SIG-M5 (cell line): ENCODE data around the gene HPS4.
A peak's percentile ranks its signal among the peaks of the same experiment; 100 is the strongest.
"Not testable (repeated sequence)": the region's sequence is repeated elsewhere in the genome, so short reads cannot be mapped to it uniquely, and the experiment has no call there.

Source experiments
- DNase-seq: peaks from one replicate; lab custom pipeline; 2025; lab: John Stamatoyannopoulos, UW

HPS4 gene

DNA sequence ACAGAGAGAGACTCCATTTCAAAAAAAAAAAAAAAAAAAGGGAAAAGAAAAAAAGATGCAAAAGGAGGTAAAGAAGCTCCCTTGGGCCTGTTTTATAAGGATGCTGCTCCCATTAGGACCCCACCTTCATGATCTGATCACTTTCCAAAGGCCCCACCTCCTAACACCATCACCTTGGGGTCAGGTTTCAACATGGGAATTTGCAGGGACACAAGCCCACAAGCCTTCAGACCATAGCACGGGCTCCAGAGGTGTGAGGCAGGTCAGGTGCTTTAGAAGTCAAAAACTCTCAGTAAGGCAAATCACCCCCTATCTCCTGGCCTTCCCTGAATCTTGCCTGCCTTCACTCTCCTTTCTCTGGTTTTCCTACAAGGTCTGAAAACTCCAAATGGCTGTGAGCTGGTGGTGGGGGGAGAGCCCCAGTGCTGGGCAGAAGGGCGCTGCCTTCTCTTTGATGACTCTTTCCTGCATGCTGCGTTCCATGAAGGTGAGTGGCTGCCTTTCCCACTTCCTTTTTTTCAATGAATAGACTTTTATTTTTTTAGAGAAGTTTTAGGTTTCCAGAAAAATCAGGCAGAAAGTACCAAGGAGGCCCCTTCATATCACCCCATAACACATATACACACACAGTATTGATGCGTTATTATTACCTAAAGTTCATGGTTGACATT, 41.4 kb downstream of the HPS4 start:
- no peak for DNase-seq

DNA sequence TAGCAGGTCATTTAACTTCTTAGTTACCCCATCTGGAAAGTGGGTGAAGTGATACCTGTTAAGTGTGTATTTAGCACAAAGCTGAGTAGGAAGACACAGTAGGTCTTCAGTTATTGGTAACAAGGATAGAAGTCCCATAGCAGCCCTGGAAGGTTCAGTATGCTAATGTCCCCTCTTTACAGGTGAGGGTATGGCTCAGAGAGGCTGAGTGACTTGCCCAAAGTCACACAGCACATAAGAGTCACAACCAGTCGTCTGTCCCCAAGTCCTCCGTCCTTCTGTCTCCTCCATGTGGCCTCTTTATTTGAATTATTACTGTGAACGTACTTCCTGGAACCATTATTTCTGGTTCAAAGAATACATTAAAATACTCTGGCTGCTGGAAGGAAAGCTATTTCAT, 44.0 kb downstream of the HPS4 start:
- no peak for DNase-seq

DNA sequence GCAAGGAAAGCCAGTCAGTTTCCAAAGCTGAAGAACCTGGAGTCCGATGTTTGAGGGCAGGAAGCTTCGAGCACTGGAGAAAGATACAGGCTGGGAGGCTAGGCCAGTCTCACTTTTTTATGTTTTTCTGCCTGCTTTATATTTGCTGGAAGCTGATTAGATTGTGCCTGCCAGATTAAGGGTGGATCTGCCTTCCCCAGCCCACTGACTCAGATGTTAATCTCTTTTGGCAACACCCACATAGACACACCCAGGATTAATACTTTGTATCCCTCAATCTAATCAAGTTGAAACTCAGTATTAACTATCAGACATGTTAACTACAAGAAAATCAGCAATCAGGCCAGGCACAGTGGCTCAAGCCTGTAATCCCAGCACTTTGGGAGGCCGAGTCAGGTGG, 44.8 kb downstream of the HPS4 start:
- not testable (repeated sequence) for DNase-seq

- no peak for DNase-seq
Observed at GRCh38 chr22:26437694-26438392, 45.7 kb downstream of the HPS4 start.

DNA sequence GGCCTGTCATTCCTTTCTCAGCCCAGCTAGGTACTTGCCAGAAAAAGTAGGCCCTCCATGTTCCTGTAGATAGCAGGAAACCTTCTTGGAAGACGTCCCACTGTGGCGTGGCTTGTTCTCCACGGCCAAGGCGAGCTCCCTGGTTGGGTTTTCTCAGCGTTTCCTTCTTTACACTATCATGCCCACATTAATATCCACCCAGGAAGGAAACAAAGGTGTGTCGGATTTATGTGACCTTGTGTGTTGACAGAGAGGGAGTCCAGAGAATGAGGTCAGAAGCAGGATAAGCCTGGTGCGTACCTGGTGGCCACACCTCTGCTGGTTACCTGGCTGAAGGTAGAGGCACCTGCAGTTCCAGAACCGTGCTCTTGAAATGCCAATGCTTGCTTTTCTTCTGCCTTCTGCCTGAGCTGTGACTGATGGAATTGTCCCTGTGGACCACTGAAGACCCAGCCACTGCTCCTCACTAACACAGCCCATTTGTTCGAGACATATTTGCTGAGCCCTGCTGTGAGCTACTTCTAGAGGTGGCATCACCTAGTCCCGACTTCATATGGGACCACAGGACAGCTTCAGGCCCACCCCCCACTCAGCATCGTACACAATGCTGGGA, 46.6 kb downstream of the HPS4 start:
- no peak for DNase-seq

- DNase-seq: no peak
Observed at GRCh38 chr22:26435327-26436093, 48.1 kb downstream of the HPS4 start.

DNA sequence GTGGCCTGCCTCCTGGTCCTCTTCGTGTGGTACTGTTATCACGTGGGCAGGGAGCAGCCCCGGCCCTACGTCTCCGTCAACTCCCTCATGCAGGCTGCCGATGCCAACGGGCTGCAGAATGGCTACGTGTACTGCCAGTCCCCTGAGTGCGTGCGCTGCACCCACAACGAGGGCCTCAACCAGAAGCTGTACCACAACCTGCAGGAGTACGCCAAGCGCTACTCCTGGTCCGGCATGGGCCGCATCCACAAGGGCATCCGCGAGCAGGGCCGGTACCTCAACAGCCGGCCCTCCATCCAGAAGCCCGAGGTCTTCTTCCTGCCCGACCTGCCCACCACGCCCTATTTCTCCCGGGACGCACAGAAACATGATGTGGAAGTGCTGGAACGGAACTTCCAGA, 49.8 kb downstream of the HPS4 start:
- no peak for DNase-seq

DNA sequence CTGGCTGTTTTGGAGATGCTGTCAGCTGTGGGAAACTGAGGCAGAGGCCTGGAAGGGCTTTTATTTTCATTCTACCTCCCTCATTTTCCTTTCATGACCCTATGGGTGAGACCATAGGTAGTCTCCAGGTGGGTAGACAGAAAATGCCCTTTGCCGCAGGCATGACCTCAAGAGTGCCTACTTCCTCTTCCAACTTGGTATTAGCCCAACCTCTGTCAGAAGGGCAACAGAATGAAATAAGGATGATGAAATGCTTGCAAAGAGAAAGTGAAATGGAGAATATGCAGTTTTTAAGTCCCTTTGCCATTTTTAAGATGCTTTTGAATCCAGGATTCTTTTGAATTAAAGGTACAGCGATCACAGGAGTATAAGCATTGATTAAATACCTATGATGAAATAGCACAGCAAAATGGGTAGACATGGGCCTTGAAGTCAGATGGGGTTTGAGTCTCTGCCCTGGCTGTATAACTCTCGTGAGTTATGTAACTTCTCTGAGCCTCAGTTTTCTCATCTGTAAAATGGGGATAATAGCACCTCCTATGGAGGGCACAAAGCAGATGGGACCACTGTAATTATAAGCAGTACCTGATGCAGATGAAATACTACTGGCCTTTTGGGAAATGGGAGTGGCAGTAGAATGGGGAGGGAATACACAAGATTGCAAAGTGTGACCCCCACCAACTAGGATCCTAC, 50.8 kb downstream of the HPS4 start:
- DNase-seq: peak; percentile 46

- DNase-seq: no peak
Observed at GRCh38 chr22:26431261-26431995, 52.2 kb downstream of the HPS4 start.

GRCh38 chr22:26430600-26430999, 53.0 kb downstream of the HPS4 start:
- DNase-seq: no peak

GRCh38 chr22:26429458-26430286, 53.9 kb downstream of the HPS4 start:
- no peak for DNase-seq

DNA sequence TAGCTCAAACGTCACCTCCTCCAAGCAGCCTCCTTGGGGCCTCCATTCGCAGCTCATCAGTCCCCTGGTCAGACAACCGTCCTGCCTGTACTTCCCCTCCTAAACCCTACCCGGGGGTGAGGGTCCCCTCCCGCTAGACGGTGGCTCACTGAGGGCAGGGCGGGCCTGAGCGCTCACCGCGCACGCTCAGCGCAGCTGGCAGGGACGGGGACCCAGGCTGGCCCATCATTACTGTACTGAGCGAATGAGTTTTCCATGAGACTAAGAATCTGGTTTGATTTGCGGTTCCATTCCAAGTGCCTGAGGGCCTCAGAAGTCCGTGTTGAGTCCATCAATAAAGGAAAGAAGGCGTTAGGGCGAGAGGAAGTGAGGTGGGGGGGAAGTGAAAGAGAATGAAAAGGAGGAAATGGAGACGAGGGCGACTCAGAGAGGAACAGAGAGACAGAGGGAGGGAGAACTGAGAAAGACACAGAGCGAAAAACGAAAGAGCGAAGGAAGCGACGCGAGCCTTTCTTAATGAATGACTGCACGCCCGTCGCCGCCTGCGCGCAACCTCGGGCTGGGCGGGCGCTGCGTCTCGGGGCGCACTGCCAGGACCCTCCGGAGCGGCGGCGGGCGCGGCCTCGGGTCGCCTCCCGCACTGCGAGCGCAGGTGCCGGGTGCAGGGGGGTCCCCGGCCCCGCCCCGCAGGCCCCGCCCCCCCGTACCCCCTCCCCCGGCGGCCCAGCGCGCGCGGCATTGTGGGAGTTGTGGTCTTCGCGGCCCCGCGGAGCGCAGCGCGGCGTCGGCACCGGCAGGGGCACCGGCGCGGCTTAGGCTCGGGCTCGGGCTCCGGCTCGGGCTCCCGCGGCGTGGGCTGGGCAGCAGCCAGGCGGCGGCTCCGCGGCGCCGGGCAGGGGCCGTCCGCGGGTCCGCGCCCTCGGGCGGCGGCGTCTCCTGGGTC, 54.8 kb downstream of the HPS4 start, which contains the start of gene ASPHD2:
Gene ASPHD2, plus strand, starts transcription at position 746 of the 943 bp plus-strand sequence. CDS start 4,356 bp downstream, outside the sequence.
- peak; percentile 61 for DNase-seq

- DNase-seq: no peak
Observed at GRCh38 chr22:26426924-26427323, 56.7 kb downstream of the HPS4 start.

DNA sequence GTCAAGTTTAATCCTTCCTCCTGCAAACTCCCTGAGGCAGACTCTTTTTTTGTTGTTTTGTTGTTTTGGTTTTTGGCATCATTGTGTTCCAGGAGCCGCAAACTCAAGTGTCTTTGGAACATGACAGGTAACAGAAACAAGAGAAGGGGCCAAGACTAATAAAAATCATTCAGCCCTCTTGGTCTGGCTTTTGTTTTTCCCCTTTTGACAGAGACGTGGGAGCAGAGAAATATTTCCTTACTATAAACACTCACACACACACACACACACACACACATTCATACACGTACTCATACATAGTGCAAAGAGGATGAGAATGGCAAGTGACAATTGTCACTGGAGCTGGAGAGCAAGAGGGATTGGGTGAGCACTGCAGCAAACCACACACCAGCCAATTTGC, 65.0 kb downstream of the HPS4 start:
- no peak for DNase-seq

- no peak for DNase-seq
Observed at GRCh38 chr22:26417406-26417805, 66.2 kb downstream of the HPS4 start.

GRCh38 chr22:26416670-26417276, 66.8 kb downstream of the HPS4 start:
- DNase-seq: no peak

DNA sequence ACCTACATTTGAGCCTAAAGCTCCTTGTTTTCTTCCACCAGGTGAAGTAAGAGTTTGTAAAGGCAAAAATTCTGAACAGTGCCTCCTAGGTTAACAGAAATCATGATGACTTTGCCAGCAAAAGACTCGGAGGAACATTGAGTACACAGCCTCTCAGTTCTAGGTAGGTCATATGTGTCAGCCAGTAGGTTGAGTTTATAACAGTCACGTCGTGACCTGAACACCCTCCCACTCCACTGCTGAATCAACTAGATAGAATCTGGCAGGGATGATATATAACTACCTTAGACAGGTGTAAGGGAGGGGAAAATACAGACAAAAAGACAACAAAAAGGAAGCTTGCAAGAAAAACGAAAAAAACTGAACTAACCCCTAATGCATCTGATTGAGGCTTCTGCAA, 67.3 kb downstream of the HPS4 start:
- DNase-seq: no peak

DNA sequence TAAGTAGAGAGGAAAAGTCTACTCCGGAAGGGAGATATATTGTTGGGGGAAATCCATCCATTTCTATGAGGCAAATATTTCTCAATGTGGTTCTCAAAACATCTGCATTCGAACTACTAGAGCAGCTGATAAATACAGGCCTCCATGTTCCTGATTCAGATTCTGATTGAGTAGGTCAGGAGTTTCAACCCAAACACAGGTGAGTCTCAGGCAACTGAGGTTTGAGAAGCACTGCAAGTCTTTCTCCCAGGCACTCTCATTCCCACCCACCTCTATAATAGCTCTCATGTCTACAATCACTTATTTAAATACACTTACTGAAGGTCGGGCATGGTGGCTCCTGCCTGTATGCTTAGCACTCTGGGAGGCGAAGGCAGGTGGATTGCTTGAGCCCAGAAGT, 69.2 kb downstream of the HPS4 start:
- DNase-seq: no peak

DNA sequence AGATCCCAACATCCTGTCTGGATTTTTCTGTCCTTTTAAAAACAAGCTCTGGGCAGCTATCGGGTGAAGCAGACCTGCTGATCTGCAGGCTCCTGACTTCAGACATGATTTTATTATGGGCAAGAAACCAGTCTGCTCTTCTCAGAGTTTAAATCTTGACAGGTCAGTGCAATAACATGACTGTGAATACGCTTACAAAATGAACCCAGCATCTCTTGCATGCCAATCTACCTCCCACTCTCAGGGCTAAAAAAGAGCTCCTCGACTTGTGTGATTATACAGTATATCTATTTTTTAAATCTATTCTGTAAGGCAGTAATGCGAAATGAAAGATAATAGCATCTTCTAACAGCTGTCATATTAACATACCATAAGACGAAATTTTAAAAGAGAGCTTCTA, 73.2 kb downstream of the HPS4 start:
- DNase-seq: no peak
